ENCODE results near the gene JAZF1. TPM values are rescaled to one million over a fixed set of nuclear protein-coding genes. Genes with fewer than 3 reads are reported as not detected.

The JAZF1 gene
- total RNA-seq, 1 donor from 2014 or later: 33.8 TPM

DNA sequence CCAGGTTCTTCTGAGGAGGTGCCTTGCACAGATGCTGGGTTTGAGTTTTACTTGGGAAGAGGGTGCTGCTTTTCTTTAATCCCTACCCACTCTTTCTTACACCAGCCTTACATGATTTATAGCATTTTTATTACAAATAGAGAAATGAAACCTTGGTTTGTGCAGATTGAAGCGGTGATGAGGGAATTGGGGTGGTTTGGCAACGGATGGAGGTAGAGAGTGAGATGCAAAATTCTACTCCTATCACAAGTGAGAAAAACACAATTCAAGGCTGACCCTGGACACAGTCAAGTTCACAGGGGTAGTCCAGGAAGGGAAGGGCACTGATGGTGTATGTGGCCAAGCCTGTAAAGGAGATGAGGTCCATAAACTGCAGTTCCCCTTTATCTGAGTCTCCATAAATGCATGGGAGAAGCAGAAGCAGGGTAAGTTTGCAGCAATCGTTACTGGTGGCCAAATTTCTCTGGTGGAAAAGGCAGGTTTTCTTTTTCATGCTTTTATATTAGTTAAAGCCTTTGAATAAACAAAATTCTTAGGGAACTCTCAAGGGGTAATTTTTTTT lies 214.3 kb downstream of the JAZF1 start:
- no peaks in the 10 kb centered on the region for H3K36me3 Mint-ChIP-seq (ENCODE audit: low read depth)
- no peaks in the 10 kb centered on the region for H3K9me3 Mint-ChIP-seq (ENCODE audit: low read depth)
- no peak overlapping the region for H3K27ac Mint-ChIP-seq (ENCODE audit: unreplicated experiment)
- TF ChIP-seq, protein P1, sequence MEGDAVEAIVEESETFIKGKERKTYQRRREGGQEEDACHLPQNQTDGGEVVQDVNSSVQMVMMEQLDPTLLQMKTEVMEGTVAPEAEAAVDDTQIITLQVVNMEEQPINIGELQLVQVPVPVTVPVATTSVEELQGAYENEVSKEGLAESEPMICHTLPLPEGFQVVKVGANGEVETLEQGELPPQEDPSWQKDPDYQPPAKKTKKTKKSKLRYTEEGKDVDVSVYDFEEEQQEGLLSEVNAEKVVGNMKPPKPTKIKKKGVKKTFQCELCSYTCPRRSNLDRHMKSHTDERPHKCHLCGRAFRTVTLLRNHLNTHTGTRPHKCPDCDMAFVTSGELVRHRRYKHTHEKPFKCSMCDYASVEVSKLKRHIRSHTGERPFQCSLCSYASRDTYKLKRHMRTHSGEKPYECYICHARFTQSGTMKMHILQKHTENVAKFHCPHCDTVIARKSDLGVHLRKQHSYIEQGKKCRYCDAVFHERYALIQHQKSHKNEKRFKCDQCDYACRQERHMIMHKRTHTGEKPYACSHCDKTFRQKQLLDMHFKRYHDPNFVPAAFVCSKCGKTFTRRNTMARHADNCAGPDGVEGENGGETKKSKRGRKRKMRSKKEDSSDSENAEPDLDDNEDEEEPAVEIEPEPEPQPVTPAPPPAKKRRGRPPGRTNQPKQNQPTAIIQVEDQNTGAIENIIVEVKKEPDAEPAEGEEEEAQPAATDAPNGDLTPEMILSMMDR (IDR thresholded peaks at IDR 0.05): no peak
- H3K27me3 Mint-ChIP-seq (ENCODE audit: low read depth): no peaks in the 10 kb centered on the region
- H3K4me3 Mint-ChIP-seq (ENCODE audit: unreplicated experiment): no peak overlapping the region
- no peak for DNase-seq (ENCODE audit: low spot score)
- H3K4me1 Mint-ChIP-seq (ENCODE audit: low read depth): peaks cover 38% of the 10 kb centered on the region

DNA sequence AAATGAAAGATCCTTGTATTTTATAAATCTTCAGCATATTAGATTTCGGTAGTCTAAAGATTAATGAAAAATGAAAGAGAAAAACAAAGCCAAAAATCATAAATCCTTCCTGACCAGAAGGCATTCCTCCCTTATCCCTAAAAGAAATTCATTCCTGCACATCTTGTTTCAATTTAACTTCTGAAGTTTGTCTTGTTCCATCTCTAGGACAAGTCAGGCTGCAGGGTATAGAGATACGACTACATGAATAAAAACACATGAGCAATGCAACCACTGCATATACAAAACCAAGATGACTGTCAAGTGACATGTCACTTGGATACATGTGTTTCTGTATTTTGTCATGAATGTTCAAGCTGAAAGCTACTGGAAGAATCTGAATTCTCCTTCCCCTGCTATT lies 214.9 kb downstream of the JAZF1 start:
- no peak overlapping the region for H3K4me3 Mint-ChIP-seq (ENCODE audit: unreplicated experiment)
- DNase-seq (ENCODE audit: low spot score): no peak
- H3K27ac Mint-ChIP-seq (ENCODE audit: unreplicated experiment): no peak overlapping the region
- no peaks in the 10 kb centered on the region for H3K9me3 Mint-ChIP-seq (ENCODE audit: low read depth)
- no peaks in the 10 kb centered on the region for H3K36me3 Mint-ChIP-seq (ENCODE audit: low read depth)
- H3K4me1 Mint-ChIP-seq (ENCODE audit: low read depth): peaks cover 44% of the 10 kb centered on the region
- TF ChIP-seq, protein P1 (IDR thresholded peaks at IDR 0.05): no peak
- no peaks in the 10 kb centered on the region for H3K27me3 Mint-ChIP-seq (ENCODE audit: low read depth)

DNA sequence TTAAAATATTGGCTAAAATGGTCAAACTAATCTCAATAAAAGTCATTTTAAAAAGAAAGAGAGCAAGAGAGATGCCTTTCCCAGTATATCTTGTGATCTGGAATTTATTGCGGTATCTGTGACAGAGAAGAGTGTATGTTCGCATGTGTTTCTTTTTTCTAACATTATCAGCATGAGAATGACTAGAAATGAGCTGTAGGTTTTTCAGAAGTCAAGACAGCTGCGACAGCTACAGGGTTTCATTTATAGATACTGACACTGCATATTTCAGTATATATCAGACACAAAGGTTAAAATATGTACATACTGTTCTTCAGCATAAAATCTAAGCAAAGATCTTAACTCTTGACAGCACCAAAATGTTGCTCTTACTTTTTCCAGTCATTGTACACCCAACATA lies 215.8 kb downstream of the JAZF1 start:
- TF ChIP-seq, protein P1 (IDR thresholded peaks at IDR 0.05): no peak
- no peaks in the 10 kb centered on the region for H3K27me3 Mint-ChIP-seq (ENCODE audit: low read depth)
- no peak overlapping the region for H3K27ac Mint-ChIP-seq (ENCODE audit: unreplicated experiment)
- no peak overlapping the region for H3K4me3 Mint-ChIP-seq (ENCODE audit: unreplicated experiment)
- no peaks in the 10 kb centered on the region for H3K36me3 Mint-ChIP-seq (ENCODE audit: low read depth)
- H3K4me1 Mint-ChIP-seq (ENCODE audit: low read depth): peaks cover 49% of the 10 kb centered on the region
- H3K9me3 Mint-ChIP-seq (ENCODE audit: low read depth): no peaks in the 10 kb centered on the region
- DNase-seq (ENCODE audit: low spot score): no peak

DNA sequence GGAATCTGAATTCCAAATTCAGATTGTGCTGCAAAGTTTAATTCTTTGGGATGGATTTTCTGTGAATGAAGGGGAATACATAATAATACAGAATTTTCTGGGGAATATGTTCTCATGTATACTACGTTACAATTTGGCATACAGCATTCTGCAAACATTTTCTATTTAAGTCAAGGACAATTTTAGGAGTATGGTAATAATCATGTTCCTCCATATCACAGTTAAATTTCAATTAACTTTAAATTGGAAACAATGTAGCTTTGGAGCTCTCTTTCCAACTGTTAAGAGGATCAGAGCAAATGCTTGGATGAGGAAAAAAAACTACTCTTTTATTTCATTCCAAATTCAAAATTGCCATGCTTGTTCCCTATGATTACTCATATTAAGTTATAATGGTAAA lies 217.5 kb downstream of the JAZF1 start:
- DNase-seq (ENCODE audit: low spot score): no peak
- Mint-ChIP-seq H3K4me1 (ENCODE audit: low read depth) (peaks cover 49% of the 10 kb centered on the region), H3K27ac (ENCODE audit: unreplicated experiment) (no peak overlapping the region), H3K27me3 (ENCODE audit: low read depth) (no peaks in the 10 kb centered on the region), H3K9me3 (ENCODE audit: low read depth) (no peaks in the 10 kb centered on the region), H3K36me3 (ENCODE audit: low read depth) (no peaks in the 10 kb centered on the region), H3K4me3 (ENCODE audit: unreplicated experiment) (no peak overlapping the region)
- TF ChIP-seq, protein P1 (IDR thresholded peaks at IDR 0.05): no peak

DNA sequence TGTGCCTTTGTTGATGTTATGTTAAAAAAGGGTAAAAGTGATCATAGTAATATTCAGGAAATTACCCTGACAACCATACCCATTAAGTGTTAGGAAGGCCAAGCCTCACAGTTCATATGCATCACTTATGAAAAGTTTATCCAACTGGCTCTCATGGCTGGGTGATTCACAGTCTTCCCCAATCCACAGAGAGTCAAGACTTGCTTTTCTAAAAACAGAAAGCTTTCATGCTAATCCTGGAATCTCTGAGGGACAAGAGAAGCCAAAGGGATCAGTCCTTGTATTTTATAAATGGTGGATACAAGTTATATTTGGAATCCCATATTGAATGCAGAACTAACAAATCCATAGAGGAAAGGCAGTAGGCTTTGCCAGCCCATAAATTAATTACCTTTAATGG lies 218.3 kb downstream of the JAZF1 start:
- Mint-ChIP-seq H3K27ac (ENCODE audit: unreplicated experiment) (no peak overlapping the region), H3K36me3 (ENCODE audit: low read depth) (no peaks in the 10 kb centered on the region), H3K27me3 (ENCODE audit: low read depth) (no peaks in the 10 kb centered on the region), H3K9me3 (ENCODE audit: low read depth) (no peaks in the 10 kb centered on the region), H3K4me3 (ENCODE audit: unreplicated experiment) (no peak overlapping the region), H3K4me1 (ENCODE audit: low read depth) (peaks cover 49% of the 10 kb centered on the region)
- DNase-seq (ENCODE audit: low spot score): no peak
- TF ChIP-seq, protein P1 (IDR thresholded peaks at IDR 0.05): no peak

All from chondrocyte (in vitro differentiated cells).